Measurements from ENCODE around the gene YDJC. TPM values are rescaled to one million over a fixed set of nuclear protein-coding genes. Genes with fewer than 3 reads are reported as not detected.

YDJC gene
- total and polyA plus RNA-seq, 2 of the 4 experiments (the other 2 are of a cell fraction) = 8.1 to 23.6 TPM

DNA sequence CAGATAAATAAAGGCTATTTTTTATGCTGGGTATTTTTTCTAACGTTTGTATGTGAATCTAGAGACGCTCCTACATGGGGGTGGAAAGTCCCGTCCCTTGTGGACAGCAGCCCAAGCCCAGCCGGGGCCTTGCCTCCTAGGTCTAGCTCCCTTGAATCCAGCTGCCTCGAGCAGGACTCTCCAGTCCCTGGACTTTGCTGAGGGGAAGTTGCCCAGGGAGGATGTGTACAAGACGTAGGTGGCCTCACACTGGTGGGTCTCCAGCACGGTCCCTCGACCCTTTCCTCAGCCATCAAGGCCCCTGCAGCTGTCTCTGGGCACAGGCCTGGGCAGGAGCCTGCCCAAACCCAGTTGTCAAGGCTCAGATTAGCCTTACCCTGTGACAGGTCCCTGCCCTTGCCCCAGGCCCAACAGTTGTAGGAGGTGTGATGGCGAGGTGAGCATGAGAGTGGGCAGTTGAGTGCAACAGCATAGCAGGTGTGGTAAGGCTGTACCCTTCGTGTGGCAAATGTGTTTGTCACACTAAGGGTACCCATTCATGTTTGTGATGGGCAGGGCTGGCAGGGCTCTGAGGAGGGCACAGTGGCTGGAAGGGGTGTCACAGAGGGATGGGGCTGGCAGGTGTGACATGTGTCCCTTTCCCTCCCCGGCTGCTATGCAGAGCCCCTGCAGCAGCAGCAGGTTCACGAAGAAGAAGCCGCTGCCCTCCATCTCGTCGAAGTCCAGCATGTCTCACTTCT lies 6.1 kb upstream of the YDJC start:
- Histone ChIP-seq H2BK15ac (ENCODE audit: low read depth, low read length) (no peak overlapping the region), H3K23ac (ENCODE audit: low read depth, low read length) (no peak overlapping the region), H2AK9ac (replicated peaks; ENCODE audit: low read depth, low read length, poor library complexity) (no peak overlapping the region), H3K4ac (ENCODE audit: low read depth, low read length) (no peak overlapping the region), H3K4me3 (ENCODE audit: insufficient read depth, low read depth, low read length) (no peak overlapping the region), H4K20me1 (ENCODE audit: insufficient read depth, low read length) (no peaks in the 10 kb centered on the region; the same call in 1 of the 2 replicates), H4K5ac (ENCODE audit: low read depth, low read length) (no peak overlapping the region), H2BK20ac (ENCODE audit: low read depth, low read length) (no peak overlapping the region), H3K36me3 (ENCODE audit: control insufficient read depth, insufficient read depth, low read length) (no peaks in the 10 kb centered on the region), H2BK5ac (ENCODE audit: low read depth, low read length, poor library complexity, severe bottlenecking) (no peak overlapping the region), H3K9me1 (ENCODE audit: insufficient read depth, low read length) (no peaks in the 10 kb centered on the region), H4K91ac (ENCODE audit: insufficient read depth, low read depth, low read length) (no peak overlapping the region), H3K27me3 (ENCODE audit: control insufficient read depth, insufficient read depth, low read length) (no peaks in the 10 kb centered on the region), H3K4me1 (ENCODE audit: control insufficient read depth, insufficient read depth, low read length) (no peaks in the 10 kb centered on the region), H2AFZ (replicated peaks; ENCODE audit: low read length, poor library complexity) (no peak overlapping the region), H3K79me1 (ENCODE audit: low read depth in 1 of 2, low read length in 2 of 2) (no peaks in the 10 kb centered on the region; a peak in 1 of 4 replicates), H2AK5ac (ENCODE audit: low read depth, low read length) (no peak overlapping the region), H3K9me3 (ENCODE audit: control insufficient read depth, insufficient read depth, low read length) (no peaks in the 10 kb centered on the region), H3K14ac (replicated peaks; ENCODE audit: low read depth, low read length) (no peak overlapping the region), H3K56ac (ENCODE audit: extremely low read depth, insufficient read depth, low read length) (no peak overlapping the region), H4K8ac (ENCODE audit: low read depth in 2 of 2, low read length in 2 of 2) (no peak overlapping the region), H3K9ac (ENCODE audit: low read depth, low read length) (no peak overlapping the region), H3K18ac (ENCODE audit: low read depth, low read length) (no peak overlapping the region), H2BK120ac (ENCODE audit: low read depth, low read length) (no peak overlapping the region), H3K27ac (ENCODE audit: insufficient read depth, low read length) (no peak overlapping the region), H3K4me2 (ENCODE audit: low read depth, low read length) (no peak overlapping the region)
- no TSS peak for BruUV-seq (replicated peaks)
- in situ Hi-C loops (cut with MboI; ENCODE audit: low sequenced_read_pairs) = no loop called here
- POLR2A ChIA-PET (ENCODE audit: unreplicated experiment) = no interaction called here
- CTCF ChIA-PET = no interaction called here
- WGBS, 2 experiments (ENCODE audit: extremely low coverage in 2 of 2, insufficient read length in 1 of 2) = 82% methylated on average over 2 of the region's 15 CpGs; no CpG with 5 or more reads in 1 of the 2 experiments
- intact Hi-C loops (cut with micrococcal nuclease) = no loop called here
- TF ChIP-seq RCOR1 (IDR thresholded peaks at IDR 0.05; ENCODE audit: insufficient replicate concordance, low read length) (no peak), FOS (IDR thresholded peaks at IDR 0.05; ENCODE audit: low read depth, low read length) (no peak), RAD21 (IDR thresholded peaks at IDR 0.05; ENCODE audit: low read length) (no peak), MAZ (IDR thresholded peaks at IDR 0.05; ENCODE audit: borderline replicate concordance, low read depth, low read length) (no peak), CEBPB (IDR thresholded peaks at IDR 0.05; ENCODE audit: low read depth, low read length) (no peak), MXI1 (IDR thresholded peaks at IDR 0.05; ENCODE audit: borderline replicate concordance, low read depth, low read length) (no peak), RFX5 (IDR thresholded peaks at IDR 0.05; ENCODE audit: low read depth, low read length) (no peak), BHLHE40 (IDR thresholded peaks at IDR 0.05; ENCODE audit: low read depth, low read length) (no peak), POLR2A (IDR thresholded peaks at IDR 0.05; ENCODE audit: low read depth, low read length) (no peak), CHD1 (IDR thresholded peaks at IDR 0.05; ENCODE audit: low read depth, low read length) (no peak), ELK1 (IDR thresholded peaks at IDR 0.05; ENCODE audit: borderline replicate concordance, low read depth, low read length) (no peak), SMC3 (IDR thresholded peaks at IDR 0.05; ENCODE audit: low read depth, low read length) (no peak), NFE2L2 (IDR thresholded peaks at IDR 0.05; ENCODE audit: low read depth, low read length) (no peak), MAFK (IDR thresholded peaks at IDR 0.05; ENCODE audit: low read depth, low read length) (no peak)
- TF ChIP-seq, protein P1, sequence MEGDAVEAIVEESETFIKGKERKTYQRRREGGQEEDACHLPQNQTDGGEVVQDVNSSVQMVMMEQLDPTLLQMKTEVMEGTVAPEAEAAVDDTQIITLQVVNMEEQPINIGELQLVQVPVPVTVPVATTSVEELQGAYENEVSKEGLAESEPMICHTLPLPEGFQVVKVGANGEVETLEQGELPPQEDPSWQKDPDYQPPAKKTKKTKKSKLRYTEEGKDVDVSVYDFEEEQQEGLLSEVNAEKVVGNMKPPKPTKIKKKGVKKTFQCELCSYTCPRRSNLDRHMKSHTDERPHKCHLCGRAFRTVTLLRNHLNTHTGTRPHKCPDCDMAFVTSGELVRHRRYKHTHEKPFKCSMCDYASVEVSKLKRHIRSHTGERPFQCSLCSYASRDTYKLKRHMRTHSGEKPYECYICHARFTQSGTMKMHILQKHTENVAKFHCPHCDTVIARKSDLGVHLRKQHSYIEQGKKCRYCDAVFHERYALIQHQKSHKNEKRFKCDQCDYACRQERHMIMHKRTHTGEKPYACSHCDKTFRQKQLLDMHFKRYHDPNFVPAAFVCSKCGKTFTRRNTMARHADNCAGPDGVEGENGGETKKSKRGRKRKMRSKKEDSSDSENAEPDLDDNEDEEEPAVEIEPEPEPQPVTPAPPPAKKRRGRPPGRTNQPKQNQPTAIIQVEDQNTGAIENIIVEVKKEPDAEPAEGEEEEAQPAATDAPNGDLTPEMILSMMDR (conservative IDR thresholded peaks at IDR 0.05; ENCODE audit: low read depth, low read length) = no peak
- TF ChIP-seq, protein P2, sequence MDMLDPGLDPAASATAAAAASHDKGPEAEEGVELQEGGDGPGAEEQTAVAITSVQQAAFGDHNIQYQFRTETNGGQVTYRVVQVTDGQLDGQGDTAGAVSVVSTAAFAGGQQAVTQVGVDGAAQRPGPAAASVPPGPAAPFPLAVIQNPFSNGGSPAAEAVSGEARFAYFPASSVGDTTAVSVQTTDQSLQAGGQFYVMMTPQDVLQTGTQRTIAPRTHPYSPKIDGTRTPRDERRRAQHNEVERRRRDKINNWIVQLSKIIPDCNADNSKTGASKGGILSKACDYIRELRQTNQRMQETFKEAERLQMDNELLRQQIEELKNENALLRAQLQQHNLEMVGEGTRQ (IDR thresholded peaks at IDR 0.05; ENCODE audit: low read depth, low read length) = no peak
- dilution Hi-C loops (cut with HindIII; ENCODE audit: low sequenced_read_pairs, unreplicated experiment) = no loop called here
- DNase-seq = no peak
- ATAC-seq (ENCODE audit: low read depth) = no peak

Measured in IMR-90 (cell line).